NCI-H2171 (cell line): ENCODE results near the gene GARIN5B.

ENCODE experiments used
- DNase-seq: peaks from one replicate; lab custom pipeline; 2025; lab: John Stamatoyannopoulos, UW

Gene GARIN5B

GRCh38 chr19:55322204-55322885, 40.7 kb downstream of the GARIN5B start:
- DNase-seq = no peak

DNA sequence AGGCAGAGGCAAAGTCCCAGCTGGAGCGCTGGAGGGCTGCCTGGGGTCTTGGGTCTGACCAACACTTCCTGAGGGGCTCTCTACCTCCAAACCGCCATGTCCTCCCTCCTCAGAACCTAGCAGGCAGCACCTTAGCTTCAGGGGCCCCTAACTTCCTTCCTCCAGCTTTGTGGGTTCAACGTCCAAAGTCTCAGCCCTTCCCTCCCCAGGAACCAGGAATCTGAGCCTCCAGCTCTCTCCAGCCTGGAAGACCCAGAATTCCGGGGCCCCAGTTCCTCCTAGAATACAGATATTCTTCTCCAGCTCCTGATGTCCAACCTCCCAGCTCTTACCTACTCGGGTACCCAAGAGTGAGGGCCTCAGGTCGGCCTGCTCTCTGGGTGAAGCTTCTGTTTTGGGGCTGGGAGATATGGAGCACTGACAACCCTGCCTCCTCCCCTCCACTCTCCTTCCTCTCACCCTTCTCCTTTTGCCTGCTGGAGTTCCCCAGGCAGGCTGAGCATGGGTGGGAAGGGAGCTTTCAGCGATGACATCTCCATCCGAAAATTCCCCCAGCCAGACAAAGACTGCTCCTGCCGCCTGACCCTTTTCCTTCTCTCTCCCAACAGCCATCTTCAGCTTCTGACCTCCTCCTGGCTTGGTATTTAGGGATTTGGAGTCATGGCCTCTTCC, 41.5 kb downstream of the GARIN5B start:
- no peak for DNase-seq

GRCh38 chr19:55320844-55321419, 42.1 kb downstream of the GARIN5B start:
- DNase-seq = no peak

DNA sequence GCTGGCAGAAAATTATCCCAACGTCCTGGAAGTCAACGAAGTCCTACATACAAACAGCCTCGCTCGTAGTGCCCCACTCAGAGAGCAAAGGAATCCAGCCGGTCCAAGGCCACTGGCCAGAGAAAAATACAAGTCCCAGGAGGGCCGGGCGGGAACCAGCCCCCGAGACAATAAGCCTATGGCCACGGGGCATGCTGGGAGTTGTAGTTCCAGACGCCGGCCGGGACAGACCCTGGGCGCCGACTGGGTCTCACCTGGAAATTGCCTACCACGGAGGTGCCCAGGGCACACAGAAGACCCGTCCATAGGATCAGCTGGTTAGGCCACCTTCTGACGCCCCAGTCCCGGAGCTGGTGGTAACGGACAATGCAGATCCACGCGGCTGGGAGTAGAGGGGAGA, 43.3 kb downstream of the GARIN5B start:
- DNase-seq = no peak

- DNase-seq = no peak
These were observed 46.4 kb downstream of the GARIN5B start for GRCh38 chr19:55316646-55317045.

DNA sequence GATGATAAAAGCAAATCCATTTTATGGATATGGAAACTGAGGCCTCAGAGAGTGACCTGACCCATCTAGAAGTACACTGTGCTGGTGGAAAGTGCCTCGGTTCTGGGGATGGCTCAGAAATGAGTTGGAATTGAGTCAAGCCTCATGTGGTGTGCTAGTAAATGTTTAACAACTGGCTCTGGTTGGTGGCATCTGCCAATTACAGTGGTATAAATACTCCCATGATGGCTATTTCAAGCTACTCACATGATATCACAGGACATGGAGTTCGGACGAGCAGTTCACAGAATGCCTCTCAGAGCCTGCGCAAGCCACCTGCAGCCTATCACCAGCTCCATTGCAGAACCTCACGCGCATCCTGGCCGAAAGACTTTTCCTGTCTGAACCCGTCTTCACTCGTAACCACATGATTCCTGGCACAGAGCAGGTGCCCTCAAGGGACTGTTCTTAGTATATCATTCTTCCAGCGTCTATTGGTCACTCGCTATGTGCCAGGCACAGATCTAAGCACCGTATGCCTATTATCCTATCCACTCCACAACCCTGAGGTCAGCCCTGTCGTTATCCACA, 47.0 kb downstream of the GARIN5B start:
- no peak for DNase-seq

- DNase-seq = no peak
These were observed 48.7 kb downstream of the GARIN5B start for GRCh38 chr19:55314396-55314795.

DNA sequence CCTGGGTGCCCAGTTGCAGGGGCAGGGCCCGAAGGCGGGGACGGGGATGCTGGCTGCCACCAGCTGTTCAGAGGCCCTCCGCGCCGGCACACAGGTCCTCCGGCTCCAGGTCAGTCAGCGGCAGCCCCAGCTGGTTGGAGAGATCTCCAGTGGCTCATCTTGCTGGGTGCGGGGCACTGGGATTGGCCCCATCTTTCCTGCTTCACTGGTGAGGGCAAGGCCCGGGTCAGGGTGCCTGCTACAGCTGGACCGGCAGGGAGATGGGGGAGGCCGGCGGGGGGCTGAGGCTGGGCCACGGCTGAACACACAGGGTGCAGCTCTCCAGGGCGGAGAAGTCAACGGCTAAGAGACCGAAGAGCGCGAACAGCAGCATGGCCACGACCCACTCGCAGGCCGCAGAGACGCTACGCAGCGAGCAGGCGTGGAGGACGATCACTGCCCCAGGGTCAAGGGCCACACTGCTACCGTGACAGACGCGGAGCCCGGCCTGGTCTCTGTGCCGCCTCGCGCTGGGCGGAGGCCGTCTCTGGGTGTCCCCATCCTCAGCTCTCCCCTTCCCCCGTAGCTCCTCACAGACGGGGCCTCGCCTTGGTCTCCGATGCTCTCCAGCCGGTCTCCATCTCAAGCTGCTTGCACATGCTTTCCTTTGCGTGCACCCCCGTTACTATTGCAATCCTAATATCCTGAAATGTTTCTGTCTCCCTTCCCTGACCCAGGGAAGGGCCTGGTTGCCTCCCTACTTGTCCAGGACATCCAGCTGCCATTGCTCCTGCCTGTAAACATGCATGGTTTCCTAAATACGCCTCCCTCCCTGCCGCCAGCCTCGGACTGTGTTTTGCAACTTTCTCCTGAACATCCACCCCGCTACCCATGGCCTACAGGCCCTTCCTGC, 50.2 kb downstream of the GARIN5B start:
- no peak for DNase-seq

- no peak for DNase-seq
These were observed 51.3 kb downstream of the GARIN5B start for GRCh38 chr19:55311797-55312196.

- DNase-seq = no peak
These were observed 51.7 kb downstream of the GARIN5B start for GRCh38 chr19:55311397-55311796.

GRCh38 chr19:55310498-55310897, 52.6 kb downstream of the GARIN5B start:
- DNase-seq = no peak

DNA sequence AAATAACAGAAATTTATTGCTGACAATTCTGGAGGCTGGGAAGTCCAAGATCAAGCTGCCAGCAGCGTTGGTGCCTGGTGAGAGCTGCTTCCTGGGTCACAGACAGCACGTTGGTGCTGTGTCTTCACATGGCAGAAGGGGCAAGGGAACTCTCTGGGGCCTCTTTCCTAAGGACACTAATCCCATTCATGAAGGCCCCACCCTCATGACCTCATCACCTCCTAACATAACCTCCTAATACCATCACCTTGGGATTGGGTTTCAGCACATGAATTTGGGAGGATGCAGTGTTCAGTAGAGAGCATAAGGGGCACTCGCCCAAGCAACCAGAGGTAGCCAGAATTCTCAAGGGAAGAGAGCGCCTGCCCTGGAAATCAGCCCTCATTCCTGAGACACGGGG, 53.6 kb downstream of the GARIN5B start:
- DNase-seq = no peak

- DNase-seq = no peak
These were observed 54.8 kb downstream of the GARIN5B start for GRCh38 chr19:55308281-55308680.

DNA sequence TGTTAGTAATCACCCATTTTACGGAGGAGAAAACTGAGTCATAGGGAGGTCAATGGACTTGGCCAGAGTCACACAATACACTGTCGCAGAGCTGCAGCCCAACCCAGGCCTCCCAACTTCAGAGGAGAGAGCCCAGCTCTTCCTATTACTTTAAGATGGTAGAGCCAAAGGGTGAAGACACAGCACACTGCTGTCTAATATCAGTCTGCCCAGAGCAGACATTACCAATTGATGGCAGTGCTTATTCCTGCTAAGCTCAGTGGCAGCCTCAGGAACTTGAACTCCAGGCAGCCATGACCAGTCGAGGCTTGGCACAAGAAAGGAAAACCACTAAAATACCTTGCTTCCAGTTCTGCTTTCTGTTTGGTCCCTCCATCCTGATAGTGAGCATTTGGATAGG, 56.3 kb downstream of the GARIN5B start:
- DNase-seq = no peak

DNA sequence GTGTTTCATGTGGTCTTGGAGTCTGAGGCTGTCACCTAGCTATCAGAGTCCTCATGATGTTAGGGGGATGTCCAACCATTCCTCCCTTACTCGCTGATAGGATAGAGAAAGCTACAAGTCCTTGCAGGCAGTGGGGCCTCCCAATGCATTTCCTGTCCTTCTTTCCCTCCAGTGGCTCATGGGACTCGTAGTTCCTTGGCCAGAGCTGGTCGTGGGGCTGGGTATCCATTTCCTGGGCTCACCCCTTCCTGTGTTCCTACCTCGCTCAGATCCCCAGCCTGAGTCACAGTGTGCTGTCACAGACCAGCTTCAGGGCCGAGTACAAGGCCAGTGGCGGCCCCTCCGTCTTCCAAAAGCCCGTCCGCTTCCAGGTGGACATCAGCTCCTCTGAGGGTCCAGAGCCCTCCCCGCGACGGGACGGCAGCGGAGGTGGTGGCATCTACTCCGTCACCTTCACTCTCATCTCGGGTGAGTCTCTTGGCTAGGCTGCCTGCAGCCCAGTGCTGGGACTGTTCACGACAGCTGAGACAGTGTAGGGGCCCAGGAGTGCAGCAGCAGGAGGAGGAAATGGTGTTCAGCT, 57.0 kb downstream of the GARIN5B start:
- no peak for DNase-seq

- DNase-seq = peak; percentile 12
These were observed 57.6 kb downstream of the GARIN5B start for GRCh38 chr19:55305491-55305890.

DNA sequence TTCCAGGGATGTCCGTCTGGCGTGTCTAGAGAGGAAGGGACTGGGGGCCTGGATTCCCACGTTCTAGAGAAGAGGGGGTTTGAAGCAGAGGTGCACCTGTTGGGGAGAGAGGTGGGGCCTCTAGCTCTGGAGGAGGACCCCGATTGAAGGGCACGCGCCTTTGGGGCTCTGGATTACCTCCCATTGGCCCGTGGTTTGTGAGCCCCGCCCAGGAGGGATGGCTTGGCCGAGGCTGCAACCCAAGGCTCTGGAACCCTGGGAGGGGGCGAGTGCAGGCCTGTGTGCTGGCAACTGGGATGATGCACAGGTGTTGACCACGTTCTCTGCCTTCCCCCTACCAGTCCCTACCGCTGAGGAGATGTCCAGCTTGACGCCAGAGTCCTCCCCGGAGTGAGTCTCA, 58.1 kb downstream of the GARIN5B start:
- no peak for DNase-seq
